Esophagus muscularis mucosa (tissue), 4 donors: ENCODE results near the gene NVL. TPM values are rescaled to one million over a fixed set of nuclear protein-coding genes. Genes with fewer than 3 reads are reported as not detected.
A peak's percentile ranks its signal among the peaks of the same experiment; 100 is the strongest.

ENCODE experiments used
- DNase-seq: peaks from one replicate; pipeline ENCODE4 v3.0.0-alpha.2; 2017; ENCODE audit errors: extremely low spot score
- H3K27ac ChIP-seq, 4 donors: fragments of 200-600 bp; sonication (generic); replicated peaks in 1 of 4; 1 replicate in 3 of 4; 2 replicates in 1 of 4; pipeline ENCODE4 v1.5.1; 2016 to 2019; ENCODE audit warnings: mild to moderate bottlenecking in 1 of 4
- H3K27me3 ChIP-seq, 4 donors: fragments of 200-600 bp; sonication (generic); one replicate each; pipeline versions ENCODE4 v1.5.1 to v1.6.0; 2016 to 2019
- H3K36me3 ChIP-seq, 4 donors: fragments of 200-600 bp; sonication (generic); one replicate each; pipeline ENCODE4 v1.5.1; 2016 to 2019
- H3K4me1 ChIP-seq, 4 donors: fragments of 200-600 bp; sonication (generic); one replicate each; pipeline ENCODE4 v1.5.1; 2016 to 2019
- H3K4me3 ChIP-seq, 4 donors: fragments of 200-600 bp; sonication (generic); 1 replicate in 2 of 4; 2 replicates in 2 of 4; pipeline ENCODE4 v1.5.1; 2016 to 2019; ENCODE audit warnings: mild to moderate bottlenecking in 4 of 4, moderate library complexity in 1 of 4
- H3K9me3 ChIP-seq, 4 donors: fragments of 200-600 bp; sonication (generic); 1 replicate in 3 of 4; 2 replicates in 1 of 4; pipeline ENCODE4 v1.5.1; 2016 to 2019
- EP300 ChIP-seq: sonication (generic); formaldehyde crosslinking; IDR thresholded peaks from one replicate; pipeline ENCODE4 v1.6.1; 2017; ENCODE audit warnings: antibody characterized with exemption
- POLR2A ChIP-seq: fragments of 450-650 bp; IDR thresholded peaks from one replicate; pipeline ENCODE4 v1.6.1; 2017; ENCODE audit warnings: antibody characterized with exemption, moderate library complexity, mild to moderate bottlenecking, low read depth
- POLR2AphosphoS5 ChIP-seq, 2 donors: sonication (generic); formaldehyde crosslinking; IDR thresholded peaks; one replicate each; pipeline ENCODE4 v1.6.1; 2017; ENCODE audit warnings: antibody characterized with exemption in 2 of 2
- WGBS: methylation state at CpG from one replicate; pipeline ENCODE4 v1.1.5; 2018; 5-methylcytosine and 5-hydroxymethylcytosine counted together
- intact Hi-C: fragments of 100-400 bp; cut with DNase I; formaldehyde crosslinking; loops from one replicate; pipeline ENCODE4 v1.15.1; 2023
- total RNA-seq, 4 donors: library from RNA; depleted of rRNA; stranded (reverse); fragments of >200 nt; gene quantifications; one replicate each; pipeline versions ENCODE4 v1.1.0 to v1.2.1, GENCODE V29; 2016
- TF ChIP-seq, protein P1 (sequence below), 3 experiments: fragments of 200-600 bp in 2 of 3; fragments of 450-650 bp in 1 of 3; sonication (generic) in 2 of 3; IDR thresholded peaks; one replicate each; pipeline ENCODE4 v1.5.1; 2017 to 2019; ENCODE audit warnings: antibody characterized with exemption in 3 of 3, mild to moderate bottlenecking in 2 of 3, moderate library complexity in 1 of 3

Gene NVL
- total RNA-seq, 4 donors from 2014 or later: 11.0 to 19.5 (median 15.9) TPM

- H3K27ac ChIP-seq: peak overlapping the region in 1 of 4 donors; percentile 39
- no peak for DNase-seq
- H3K9me3 ChIP-seq: no peaks in the 10 kb centered on the region
- TF ChIP-seq POLR2A (no peak), EP300 (no peak), POLR2AphosphoS5 (IDR thresholded peaks at IDR 0.05) (no peak)
- TF ChIP-seq, protein P1, sequence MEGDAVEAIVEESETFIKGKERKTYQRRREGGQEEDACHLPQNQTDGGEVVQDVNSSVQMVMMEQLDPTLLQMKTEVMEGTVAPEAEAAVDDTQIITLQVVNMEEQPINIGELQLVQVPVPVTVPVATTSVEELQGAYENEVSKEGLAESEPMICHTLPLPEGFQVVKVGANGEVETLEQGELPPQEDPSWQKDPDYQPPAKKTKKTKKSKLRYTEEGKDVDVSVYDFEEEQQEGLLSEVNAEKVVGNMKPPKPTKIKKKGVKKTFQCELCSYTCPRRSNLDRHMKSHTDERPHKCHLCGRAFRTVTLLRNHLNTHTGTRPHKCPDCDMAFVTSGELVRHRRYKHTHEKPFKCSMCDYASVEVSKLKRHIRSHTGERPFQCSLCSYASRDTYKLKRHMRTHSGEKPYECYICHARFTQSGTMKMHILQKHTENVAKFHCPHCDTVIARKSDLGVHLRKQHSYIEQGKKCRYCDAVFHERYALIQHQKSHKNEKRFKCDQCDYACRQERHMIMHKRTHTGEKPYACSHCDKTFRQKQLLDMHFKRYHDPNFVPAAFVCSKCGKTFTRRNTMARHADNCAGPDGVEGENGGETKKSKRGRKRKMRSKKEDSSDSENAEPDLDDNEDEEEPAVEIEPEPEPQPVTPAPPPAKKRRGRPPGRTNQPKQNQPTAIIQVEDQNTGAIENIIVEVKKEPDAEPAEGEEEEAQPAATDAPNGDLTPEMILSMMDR (IDR thresholded peaks at IDR 0.05): no peak
- 57% methylated on average over 8 of the region's 8 CpGs for WGBS
- peaks cover 0 to 3% (median 0%) of the 10 kb centered on the region in 4 donors for H3K36me3 ChIP-seq
- H3K4me1 ChIP-seq: peaks cover 18 to 27% (median 25%) of the 10 kb centered on the region in 4 donors
- intact Hi-C loops: no loop called here
- H3K4me3 ChIP-seq: no peak overlapping the region
- H3K27me3 ChIP-seq: no peaks in the 10 kb centered on the region
These were observed 126.5 kb downstream of the NVL start for GRCh38 chr1:224203243-224204016.

DNA sequence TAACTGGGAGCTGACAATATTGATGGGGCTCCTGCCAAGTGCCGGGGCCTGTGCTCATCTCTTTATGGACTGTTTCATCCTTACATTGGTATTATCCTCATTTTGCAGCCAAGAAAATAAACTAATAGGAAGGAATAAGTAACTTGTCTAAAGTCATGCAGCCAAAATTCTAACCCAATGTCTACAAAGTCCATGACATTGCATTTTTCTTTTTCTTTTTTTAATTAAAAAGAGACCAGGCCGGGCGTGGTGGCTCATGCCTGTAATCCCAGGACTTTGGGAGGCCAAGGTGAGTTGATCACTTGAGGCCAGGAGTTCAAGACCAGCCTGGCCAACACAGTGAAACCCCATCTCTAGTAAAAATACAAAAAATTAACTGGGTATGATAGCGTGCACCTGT is 128.1 kb downstream of the NVL start:
- no peaks in the 10 kb centered on the region for H3K9me3 ChIP-seq
- H3K27me3 ChIP-seq: no peaks in the 10 kb centered on the region
- WGBS: 95% methylated on average over 4 of the region's 4 CpGs
- intact Hi-C loops: no loop called here
- H3K27ac ChIP-seq: no peak overlapping the region
- H3K36me3 ChIP-seq: peaks cover 0 to 3% (median 0%) of the 10 kb centered on the region in 4 donors
- TF ChIP-seq POLR2AphosphoS5 (IDR thresholded peaks at IDR 0.05) (no peak), POLR2A (no peak), EP300 (no peak)
- TF ChIP-seq, protein P1 (IDR thresholded peaks at IDR 0.05): no peak
- H3K4me3 ChIP-seq: no peak overlapping the region
- H3K4me1 ChIP-seq: peaks cover 18 to 35% (median 31%) of the 10 kb centered on the region in 4 donors
- DNase-seq: no peak

- 96% methylated on average over 5 of the region's 5 CpGs for WGBS
- H3K9me3 ChIP-seq: no peaks in the 10 kb centered on the region
These were observed 128.6 kb downstream of the NVL start for GRCh38 chr1:224201383-224201782.

DNA sequence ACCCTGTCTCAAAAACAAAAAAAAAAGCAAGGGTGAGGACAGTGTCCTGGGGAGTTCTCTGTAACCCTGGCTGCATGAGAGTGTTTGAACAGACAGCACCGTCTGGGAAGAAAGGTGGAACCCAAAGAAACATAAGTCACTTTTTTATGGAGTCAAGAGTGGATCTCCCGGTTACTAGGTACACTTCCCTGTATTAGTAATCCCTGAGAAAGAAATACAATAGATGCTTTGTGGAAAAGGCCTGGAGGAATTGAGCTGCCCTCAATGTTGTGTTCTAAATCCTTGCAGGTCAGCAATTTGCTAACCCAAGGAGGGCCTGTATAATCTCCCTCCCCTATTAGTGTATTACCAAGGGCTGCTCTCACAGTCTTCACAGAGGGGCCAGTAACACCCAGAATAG is 130.3 kb downstream of the NVL start:
- TF ChIP-seq POLR2A: no peak
- TF ChIP-seq EP300: no peak
- no peak for TF ChIP-seq POLR2AphosphoS5 (IDR thresholded peaks at IDR 0.05)
- TF ChIP-seq, protein P1 (IDR thresholded peaks at IDR 0.05): no peak
- Histone ChIP-seq H3K27ac (no peak overlapping the region), H3K36me3 (peaks cover 0 to 8% (median 3%) of the 10 kb centered on the region in 4 donors), H3K4me1 (peaks cover 12 to 37% (median 26%) of the 10 kb centered on the region in 4 donors), H3K4me3 (no peak overlapping the region), H3K27me3 (no peaks in the 10 kb centered on the region), H3K9me3 (no peaks in the 10 kb centered on the region)
- no peak for DNase-seq
- intact Hi-C loops: no loop called here
- WGBS: 82% methylated on average over 2 of the region's 2 CpGs

More at GRCh38 chr1:224201383-224201782, 128.6 kb downstream of the NVL start:
- Histone ChIP-seq H3K27ac (no peak overlapping the region), H3K4me1 (peaks cover 18 to 40% (median 33%) of the 10 kb centered on the region in 4 donors), H3K4me3 (no peak overlapping the region), H3K36me3 (peaks cover 0 to 3% (median 0%) of the 10 kb centered on the region in 4 donors), H3K27me3 (no peaks in the 10 kb centered on the region)
- intact Hi-C loops: no loop called here
- no peak for DNase-seq
- TF ChIP-seq POLR2A (no peak), POLR2AphosphoS5 (IDR thresholded peaks at IDR 0.05) (no peak), EP300 (no peak)
- TF ChIP-seq, protein P1 (IDR thresholded peaks at IDR 0.05): no peak
